NCI-H1092 (cell line): Measurements from ENCODE around the gene MEGF9.
"Not testable (repeated sequence)": the region's sequence is repeated elsewhere in the genome, so short reads cannot be mapped to it uniquely, and the experiment has no call there.

Experiments
- DNase-seq: peaks from one replicate; lab custom pipeline; 2025; lab: John Stamatoyannopoulos, UW

The MEGF9 gene

GRCh38 chr9:120714088-120714845, at the start of gene MEGF9:
MEGF9 (minus strand) TSS chr9:120714470; CDS start chr9:120714358, 112 bp downstream.
- peak; percentile 97 for DNase-seq

GRCh38 chr9:120761006-120761405, 46.7 kb upstream of the MEGF9 start:
- no peak for DNase-seq

GRCh38 chr9:120759755-120760400, 45.6 kb upstream of the MEGF9 start:
- no peak for DNase-seq

GRCh38 chr9:120758544-120758943, 44.3 kb upstream of the MEGF9 start:
- no peak for DNase-seq

- DNase-seq, result no peak
Measured at GRCh38 chr9:120757026-120757913, 43.0 kb upstream of the MEGF9 start.

GRCh38 chr9:120756531-120756930, 42.3 kb upstream of the MEGF9 start:
- DNase-seq, result no peak

GRCh38 chr9:120755810-120756434, 41.7 kb upstream of the MEGF9 start:
- peak; percentile 46 for DNase-seq

GRCh38 chr9:120755044-120755443, 40.8 kb upstream of the MEGF9 start:
- no peak for DNase-seq

- DNase-seq, result no peak
Measured at GRCh38 chr9:120750421-120750820, 36.2 kb upstream of the MEGF9 start.

- not testable (repeated sequence) for DNase-seq
Measured at GRCh38 chr9:120746366-120746765, 32.1 kb upstream of the MEGF9 start.

GRCh38 chr9:120745278-120745677, 31.0 kb upstream of the MEGF9 start:
- no peak for DNase-seq

GRCh38 chr9:120742951-120743416, 28.7 kb upstream of the MEGF9 start:
- no peak for DNase-seq

- no peak for DNase-seq
Measured at GRCh38 chr9:120741701-120742100, 27.4 kb upstream of the MEGF9 start.

- DNase-seq, result no peak
Measured at GRCh38 chr9:120741191-120741590, 26.9 kb upstream of the MEGF9 start.

GRCh38 chr9:120740132-120740531, 25.9 kb upstream of the MEGF9 start:
- no peak for DNase-seq

- no peak for DNase-seq
Measured at GRCh38 chr9:120737416-120738165, 23.3 kb upstream of the MEGF9 start.

GRCh38 chr9:120736881-120737280, 22.6 kb upstream of the MEGF9 start:
- no peak for DNase-seq

GRCh38 chr9:120735415-120736126, 21.3 kb upstream of the MEGF9 start:
- no peak for DNase-seq

GRCh38 chr9:120734607-120735410, 20.5 kb upstream of the MEGF9 start:
- DNase-seq, result no peak

GRCh38 chr9:120733190-120733589, 18.9 kb upstream of the MEGF9 start:
- no peak for DNase-seq
